Posterior vena cava (tissue), 2 donors: ENCODE measurements around the gene KCNK7. TPM values are rescaled to one million over a fixed set of nuclear protein-coding genes. Genes with fewer than 3 reads are reported as not detected.
A peak's percentile ranks its signal among the peaks of the same experiment; 100 is the strongest.
"Not testable (repeated sequence)": the region's sequence is repeated elsewhere in the genome, so short reads cannot be mapped to it uniquely, and the experiment has no call there.

Experiments
- DNase-seq: peaks from one replicate; pipeline ENCODE4 v3.0.0-alpha.2; 2020; ENCODE audit warnings: low spot score
- intact Hi-C, 2 donors: fragments of 100-400 bp; cut with DNase I; formaldehyde crosslinking; loops; one replicate each; pipeline versions ENCODE4 v1.14.1 to v1.14.2; 2022 to 2023
- long read RNA-seq, 2 donors: library from polyadenylated mRNA; unstranded; transcript quantifications; one replicate each; pipeline ENCODE4 v2.0.0, GENCODE V29; 2020 to 2021
- total RNA-seq, 2 donors: library from RNA; stranded (reverse); fragmentation: NEBNext Ultra II Directional; extraction: Animal tissue kit (Norgen Biotek cat#: 25700); gene quantifications; one replicate each; pipeline ENCODE4 v1.2.1, GENCODE V29; 2021
- donor health status: DM: yes; HTN: yes; CAD: no.
- donor health status: DM: yes; HTN: yes; CAD: no.

The KCNK7 gene, protein sequence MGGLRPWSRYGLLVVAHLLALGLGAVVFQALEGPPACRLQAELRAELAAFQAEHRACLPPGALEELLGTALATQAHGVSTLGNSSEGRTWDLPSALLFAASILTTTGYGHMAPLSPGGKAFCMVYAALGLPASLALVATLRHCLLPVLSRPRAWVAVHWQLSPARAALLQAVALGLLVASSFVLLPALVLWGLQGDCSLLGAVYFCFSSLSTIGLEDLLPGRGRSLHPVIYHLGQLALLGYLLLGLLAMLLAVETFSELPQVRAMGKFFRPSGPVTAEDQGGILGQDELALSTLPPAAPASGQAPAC
- under 1 TPM; 0.65 to 0.71 TPM for total RNA-seq
- long read RNA-seq, donor 1, result 0 reads
- long read RNA-seq, donor 2, result 0 reads

DNA sequence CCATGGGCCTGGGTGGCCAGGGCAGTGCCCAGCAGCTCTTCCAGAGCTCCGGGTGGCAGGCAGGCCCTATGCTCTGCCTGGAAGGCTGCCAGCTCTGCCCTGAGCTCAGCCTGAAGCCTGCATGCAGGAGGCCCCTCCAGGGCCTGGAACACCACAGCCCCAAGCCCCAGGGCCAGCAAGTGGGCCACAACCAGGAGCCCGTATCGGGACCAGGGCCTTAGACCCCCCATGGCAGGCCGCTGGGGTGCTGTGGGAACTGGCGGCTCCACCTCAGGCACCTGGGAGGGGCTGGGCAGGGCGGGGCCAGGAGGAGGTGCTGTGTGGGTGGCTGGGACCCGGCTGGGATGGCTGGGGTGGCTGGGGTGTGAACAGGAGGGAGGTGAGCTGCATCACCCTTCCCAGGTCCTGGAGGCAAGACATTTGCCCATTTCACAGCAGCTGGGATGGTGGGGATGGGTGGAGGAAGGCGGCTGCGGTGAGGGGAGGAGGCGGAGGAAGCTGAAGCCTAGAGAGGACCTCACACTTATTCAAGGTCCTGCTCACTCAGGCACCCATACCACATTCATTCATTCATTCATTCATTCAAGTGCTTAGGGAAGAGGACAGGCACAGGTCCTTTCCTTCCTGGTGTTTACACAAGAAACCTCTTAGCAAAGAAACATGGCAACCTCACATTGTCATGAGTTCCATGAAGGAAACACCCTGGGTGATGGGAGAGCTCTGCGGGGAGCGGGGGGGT lies at the start of gene KCNK7:
Gene KCNK7 (minus strand): TSS at position 258 of the 739 bp plus-strand sequence. CDS start 28 bp downstream, at position 230.
- intact Hi-C loops, result no loop called here
- DNase-seq, result no peak

GRCh38 chr11:65644837-65645236 lies 49.2 kb upstream of the KCNK7 start:
- DNase-seq, result no peak
- intact Hi-C loops, result no loop called here

- DNase-seq, result no peak
- intact Hi-C loops, result no loop called here
Observed at GRCh38 chr11:65643971-65644370, 48.4 kb upstream of the KCNK7 start.

GRCh38 chr11:65642014-65642671 lies 46.5 kb upstream of the KCNK7 start:
- peak; percentile 76 for DNase-seq
- intact Hi-C loops, result no loop called here

- intact Hi-C loops, result no loop called here
- DNase-seq, result no peak
Observed at GRCh38 chr11:65641297-65642013, 45.9 kb upstream of the KCNK7 start.

DNA sequence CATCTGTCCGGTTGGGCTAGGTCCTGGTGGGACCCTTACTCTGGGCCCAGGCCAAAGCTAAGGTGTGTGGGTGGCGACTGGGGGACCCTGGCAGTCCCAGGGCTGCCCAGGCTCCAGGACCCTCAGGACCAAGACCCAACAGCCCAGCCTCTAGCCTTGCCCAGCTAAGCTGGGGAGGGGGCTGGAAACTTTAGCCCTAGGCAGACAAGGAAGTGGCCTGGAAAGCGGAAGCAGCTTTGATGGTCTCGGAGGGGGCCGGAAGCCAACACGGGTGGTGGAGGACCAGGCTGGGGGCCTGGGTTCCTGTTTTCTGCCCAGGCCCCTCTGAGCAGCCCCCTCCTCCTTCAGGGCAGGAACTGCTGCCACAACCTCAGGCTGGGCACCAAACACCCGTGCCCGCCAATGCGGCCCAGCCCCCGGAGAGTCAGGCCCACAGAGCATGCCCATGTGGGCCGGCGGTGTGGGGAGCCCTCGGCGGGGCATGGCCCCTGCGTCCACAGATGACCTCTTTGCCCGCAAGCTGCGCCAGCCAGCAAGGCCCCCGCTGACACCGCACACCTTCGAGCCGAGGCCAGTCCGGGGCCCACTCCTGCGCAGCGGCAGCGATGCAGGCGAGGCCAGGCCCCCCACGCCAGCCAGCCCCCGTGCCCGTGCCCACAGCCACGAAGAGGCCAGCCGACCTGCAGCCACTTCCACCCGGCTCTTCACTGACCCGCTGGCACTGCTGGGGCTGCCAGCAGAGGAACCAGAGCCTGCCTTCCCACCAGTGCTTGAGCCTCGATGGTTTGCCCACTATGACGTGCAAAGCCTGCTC lies 45.1 kb upstream of the KCNK7 start:
- intact Hi-C loops, result no loop called here
- peak; percentile 90 for DNase-seq

DNA sequence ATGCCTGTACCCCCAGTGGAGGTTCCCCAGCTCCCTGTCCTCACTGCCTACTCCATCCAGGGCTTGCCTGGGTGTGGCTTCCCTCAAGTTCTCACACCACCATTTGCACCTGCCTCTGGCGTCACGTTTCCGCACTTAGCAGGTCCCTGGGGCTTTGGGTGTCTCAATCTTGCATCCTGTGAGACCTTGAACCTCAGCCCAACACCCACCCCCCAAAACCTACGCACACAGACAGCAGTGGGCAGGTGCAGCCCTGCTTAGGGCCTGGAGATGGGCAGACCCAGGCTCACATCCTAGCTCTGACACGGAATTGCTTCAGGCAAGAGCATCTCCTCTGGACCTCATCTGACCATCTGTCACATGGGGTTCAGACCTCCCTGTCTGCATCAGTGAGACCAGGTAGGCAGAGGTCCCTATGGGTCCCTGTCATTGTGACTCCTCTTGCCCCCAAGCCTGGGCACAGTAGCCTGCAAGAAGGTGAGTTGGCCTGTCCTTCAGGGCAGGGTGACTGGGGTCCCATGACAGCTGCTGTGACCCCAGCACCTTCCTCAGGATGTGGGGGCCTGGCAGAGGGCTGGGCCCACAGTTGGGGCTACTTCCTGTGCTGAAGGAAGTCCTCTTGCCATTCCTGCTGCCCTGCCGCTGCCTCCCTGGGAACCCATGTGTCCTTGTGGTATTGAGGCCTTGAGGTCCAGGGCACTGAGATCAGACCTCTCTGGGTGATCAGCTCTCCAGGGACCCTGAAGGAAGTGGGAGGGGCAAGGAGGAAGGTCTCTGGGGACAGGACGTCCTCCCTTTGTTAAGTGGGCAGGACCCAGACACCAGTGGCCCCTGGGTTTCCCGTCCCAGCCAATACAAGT lies 44.3 kb upstream of the KCNK7 start:
- DNase-seq, result no peak
- intact Hi-C loops, result loop anchor here in 1 of 2 donors (10.0 kb wide), 1 partner anchor 355 kb away; no protein-coding TSS in a partner anchor

GRCh38 chr11:65639228-65639597 lies 43.6 kb upstream of the KCNK7 start:
- intact Hi-C loops, result loop anchor here in 1 of 2 donors (10.0 kb wide), 1 partner anchor 356 kb away; no protein-coding TSS in a partner anchor
- DNase-seq, result not testable (repeated sequence)

- intact Hi-C loops, result loop anchor here in 1 of 2 donors (10.0 kb wide), 1 partner anchor 357 kb away; no protein-coding TSS in a partner anchor
- DNase-seq, result peak; percentile 93
Observed at GRCh38 chr11:65637794-65638419, 42.3 kb upstream of the KCNK7 start, which contains the start of gene SIPA1. Gene SIPA1 (plus strand): TSS chr11:65638101. CDS start chr11:65640922, 2,821 bp downstream.

GRCh38 chr11:65637032-65637557 lies 41.5 kb upstream of the KCNK7 start:
- no peak for DNase-seq
- intact Hi-C loops, result loop anchor here in 1 of 2 donors (10.0 kb wide), 1 partner anchor 358 kb away; no protein-coding TSS in a partner anchor

DNA sequence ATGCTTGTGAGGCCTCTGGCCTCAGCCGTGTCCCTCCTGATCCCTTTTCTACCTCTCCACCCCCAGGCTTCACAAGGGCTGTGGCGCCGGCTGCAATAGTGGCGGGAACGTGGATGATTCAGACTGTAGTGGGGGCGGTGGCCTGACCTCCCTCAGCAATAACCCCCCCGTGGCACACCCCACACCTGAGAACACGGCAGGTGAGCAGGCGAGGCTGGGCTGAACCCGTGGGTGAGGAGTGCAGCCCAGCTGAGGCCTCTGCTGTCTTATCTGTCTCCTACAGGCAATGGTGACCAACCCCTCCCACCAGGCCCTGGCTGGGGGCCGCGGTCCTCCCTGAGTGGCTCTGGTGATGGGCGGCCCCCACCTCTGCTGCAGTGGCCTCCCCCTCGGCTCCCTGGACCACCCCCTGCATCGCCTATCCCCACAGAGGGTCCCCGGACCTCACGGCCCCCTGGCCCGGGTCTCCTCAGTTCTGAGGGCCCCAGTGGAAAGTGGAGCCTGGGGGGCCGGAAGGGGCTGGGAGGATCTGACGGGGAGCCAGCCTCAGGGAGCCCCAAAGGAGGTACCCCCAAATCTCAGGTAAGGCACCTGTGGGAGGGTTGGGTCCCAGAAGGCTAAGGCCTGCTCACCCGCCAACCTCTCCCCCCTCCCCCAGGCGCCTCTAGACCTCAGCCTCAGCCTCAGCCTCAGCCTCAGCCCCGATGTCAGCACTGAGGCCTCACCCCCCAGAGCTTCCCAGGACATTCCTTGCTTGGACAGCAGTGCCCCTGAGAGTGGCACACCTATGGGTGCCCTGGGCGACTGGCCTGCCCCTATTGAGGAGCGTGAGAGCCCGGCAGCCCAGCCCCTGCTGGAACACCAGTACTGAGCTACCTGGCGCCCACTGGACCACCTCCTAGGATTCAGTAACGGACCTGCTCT lies 40.8 kb upstream of the KCNK7 start:
- no peak for DNase-seq
- intact Hi-C loops, result loop anchor here in 1 of 2 donors (10.0 kb wide), 1 partner anchor 358 kb away; no protein-coding TSS in a partner anchor

- DNase-seq, result no peak
- intact Hi-C loops, result loop anchor here in 1 of 2 donors (5.0 to 10.0 kb wide), 2 partner anchors 137 to 360 kb away; no protein-coding TSS in a partner anchor
Observed at GRCh38 chr11:65634905-65635731, 39.5 kb upstream of the KCNK7 start.

- intact Hi-C loops, result loop anchor here in 1 of 2 donors (5.0 to 10.0 kb wide), 2 partner anchors 138 to 360 kb away; no protein-coding TSS in a partner anchor
- no peak for DNase-seq
Observed at GRCh38 chr11:65634440-65634839, 38.8 kb upstream of the KCNK7 start.

- DNase-seq, result no peak
Observed at GRCh38 chr11:65634109-65634436, 38.5 kb upstream of the KCNK7 start.

More at GRCh38 chr11:65634109-65634436, 38.5 kb upstream of the KCNK7 start:
- intact Hi-C loops, result loop anchor here in 1 of 2 donors (5.0 to 10.0 kb wide), 2 partner anchors 138 to 361 kb away; no protein-coding TSS in a partner anchor
